ENCODE measurements around the gene CISD3. TPM values are rescaled to one million over a fixed set of nuclear protein-coding genes. Genes with fewer than 3 reads are reported as not detected.

CISD3 gene
- total and polyA plus RNA-seq, 4 donors, result 18.3 to 59.0 (median 30.6) TPM

- Histone ChIP-seq H3K9me3 (ENCODE audit: control insufficient read depth, low read length) (no peaks in the 10 kb centered on the region), H3K27me3 (ENCODE audit: control insufficient read depth in 1 of 2, insufficient read depth in 2 of 2, low read length in 1 of 2) (no peaks in the 10 kb centered on the region), H3K27ac (ENCODE audit: low read depth in 1 of 2, low read length in 2 of 2) (peak overlapping the region in 1 of 2 donors; percentile 84), H3K4me1 (ENCODE audit: control insufficient read depth in 1 of 2, insufficient read depth in 2 of 2, low read length in 2 of 2) (no peaks in the 10 kb centered on the region), H3K36me3 (ENCODE audit: control insufficient read depth in 1 of 2, insufficient read depth in 2 of 2, low read length in 1 of 2) (no peaks in the 10 kb centered on the region), H3K4me3 (ENCODE audit: low read length in 2 of 2) (peak overlapping the region; percentile 39 to 48)
- ATAC-seq (ENCODE audit: low FRiP score) (no peak), DNase-seq (no peak)
- WGBS, 2 donors, result 19 to 21% methylated on average over 14 of the region's 14 CpGs
- intact Hi-C loops (cut with DNase I), result loop anchor here in 1 of 2 donors (2.0 kb wide), 1 partner anchor 23 kb away; no protein-coding TSS in a partner anchor
Observed at GRCh38 chr17:38729368-38729885, 714 bp upstream of the CISD3 start.

- ATAC-seq (ENCODE audit: low FRiP score) (no peak), DNase-seq (peak; percentile 75 to 89)
- Histone ChIP-seq H3K4me1 (ENCODE audit: control insufficient read depth in 1 of 2, insufficient read depth in 2 of 2, low read length in 2 of 2) (no peaks in the 10 kb centered on the region), H3K27me3 (ENCODE audit: control insufficient read depth in 1 of 2, insufficient read depth in 2 of 2, low read length in 1 of 2) (no peaks in the 10 kb centered on the region), H3K4me3 (ENCODE audit: low read length in 2 of 2) (peak overlapping the region; percentile 50 to 69), H3K27ac (ENCODE audit: low read depth in 1 of 2, low read length in 2 of 2) (peak overlapping the region in 1 of 2 donors; percentile 65), H3K9me3 (ENCODE audit: control insufficient read depth, low read length) (no peaks in the 10 kb centered on the region), H3K36me3 (ENCODE audit: control insufficient read depth in 1 of 2, insufficient read depth in 2 of 2, low read length in 1 of 2) (no peaks in the 10 kb centered on the region)
- WGBS, 2 donors, result 14 to 17% methylated on average over 26 to 27 of the region's 27 CpGs
- intact Hi-C loops (cut with DNase I), result loop anchor here in 1 of 2 donors (10.0 kb wide), 1 partner anchor 424 kb away; the partner anchor contains the start of gene PLXDC1
Observed at GRCh38 chr17:38730526-38731379, 612 bp downstream of the CISD3 start.

- no peak overlapping the region for H3K27ac ChIP-seq (ENCODE audit: low read depth in 1 of 2, low read length in 2 of 2)
- intact Hi-C loops (cut with DNase I), result loop anchor here in 1 of 2 donors (10.0 kb wide), 1 partner anchor 423 kb away; the partner anchor contains the start of gene PLXDC1
- no peak overlapping the region for H3K4me3 ChIP-seq (ENCODE audit: low read length in 2 of 2)
- H3K4me1 ChIP-seq (ENCODE audit: control insufficient read depth in 1 of 2, insufficient read depth in 2 of 2, low read length in 2 of 2), result no peaks in the 10 kb centered on the region
- no peaks in the 10 kb centered on the region for H3K36me3 ChIP-seq (ENCODE audit: control insufficient read depth in 1 of 2, insufficient read depth in 2 of 2, low read length in 1 of 2)
- no peak for ATAC-seq (ENCODE audit: low FRiP score)
- H3K9me3 ChIP-seq (ENCODE audit: control insufficient read depth, low read length), result no peaks in the 10 kb centered on the region
- DNase-seq, result peak in 1 of 2 donors; percentile 66
- H3K27me3 ChIP-seq (ENCODE audit: control insufficient read depth in 1 of 2, insufficient read depth in 2 of 2, low read length in 1 of 2), result no peaks in the 10 kb centered on the region
- 65 to 81% methylated on average over 8 of the region's 8 CpGs for WGBS, 2 donors
Observed at GRCh38 chr17:38731526-38732294, 1.6 kb downstream of the CISD3 start.

GRCh38 chr17:38732376-38733281 lies 2.5 kb downstream of the CISD3 start:
- Histone ChIP-seq H3K27me3 (ENCODE audit: control insufficient read depth in 1 of 2, insufficient read depth in 2 of 2, low read length in 1 of 2) (no peaks in the 10 kb centered on the region), H3K4me1 (ENCODE audit: control insufficient read depth in 1 of 2, insufficient read depth in 2 of 2, low read length in 2 of 2) (no peaks in the 10 kb centered on the region), H3K27ac (ENCODE audit: low read depth in 1 of 2, low read length in 2 of 2) (no peak overlapping the region), H3K4me3 (ENCODE audit: low read length in 2 of 2) (no peak overlapping the region), H3K36me3 (ENCODE audit: control insufficient read depth in 1 of 2, insufficient read depth in 2 of 2, low read length in 1 of 2) (no peaks in the 10 kb centered on the region), H3K9me3 (ENCODE audit: control insufficient read depth, low read length) (no peaks in the 10 kb centered on the region)
- whole genome bisulfite sequencing, 2 donors, result 49 to 50% methylated on average over 7 of the region's 7 CpGs
- DNase-seq, result peak in 1 of 2 donors; percentile 43
- intact Hi-C loops (cut with DNase I), result loop anchor here in 1 of 2 donors (10.0 kb wide), 1 partner anchor 422 kb away; the partner anchor contains the start of gene PLXDC1
- no peak for ATAC-seq (ENCODE audit: low FRiP score)

GRCh38 chr17:38733282-38733981 lies 3.3 kb downstream of the CISD3 start:
- no peaks in the 10 kb centered on the region for H3K4me1 ChIP-seq (ENCODE audit: control insufficient read depth in 1 of 2, insufficient read depth in 2 of 2, low read length in 2 of 2)
- no peak for ATAC-seq (ENCODE audit: low FRiP score)
- no peak overlapping the region for H3K27ac ChIP-seq (ENCODE audit: low read depth in 1 of 2, low read length in 2 of 2)
- no peak for DNase-seq
- no peaks in the 10 kb centered on the region for H3K27me3 ChIP-seq (ENCODE audit: control insufficient read depth in 1 of 2, insufficient read depth in 2 of 2, low read length in 1 of 2)
- no peaks in the 10 kb centered on the region for H3K9me3 ChIP-seq (ENCODE audit: control insufficient read depth, low read length)
- H3K36me3 ChIP-seq (ENCODE audit: control insufficient read depth in 1 of 2, insufficient read depth in 2 of 2, low read length in 1 of 2), result peaks cover 0 to 4% of the 10 kb centered on the region in 2 donors
- 66 to 75% methylated on average over 9 of the region's 9 CpGs for WGBS, 2 donors
- H3K4me3 ChIP-seq (ENCODE audit: low read length in 2 of 2), result no peak overlapping the region
- intact Hi-C loops (cut with DNase I), result loop anchor here in 1 of 2 donors (10.0 kb wide), 1 partner anchor 421 kb away; the partner anchor contains the start of gene PLXDC1

- peaks cover 0 to 6% of the 10 kb centered on the region in 2 donors for H3K36me3 ChIP-seq (ENCODE audit: control insufficient read depth in 1 of 2, insufficient read depth in 2 of 2, low read length in 1 of 2)
- WGBS, 2 donors, result 58 to 61% methylated on average over 14 to 15 of the region's 15 CpGs
- no peaks in the 10 kb centered on the region for H3K27me3 ChIP-seq (ENCODE audit: control insufficient read depth in 1 of 2, insufficient read depth in 2 of 2, low read length in 1 of 2)
- no peak overlapping the region for H3K4me3 ChIP-seq (ENCODE audit: low read length in 2 of 2)
- H3K27ac ChIP-seq (ENCODE audit: low read depth in 1 of 2, low read length in 2 of 2), result no peak overlapping the region
- no peak for DNase-seq
- ATAC-seq (ENCODE audit: low FRiP score), result no peak
- intact Hi-C loops (cut with DNase I), result loop anchor here (2.0 to 10.0 kb wide), 2 partner anchors 57 to 421 kb away; partner anchors contain the start of gene PLXDC1 (in 1 of the 2)
- H3K9me3 ChIP-seq (ENCODE audit: control insufficient read depth, low read length), result no peaks in the 10 kb centered on the region
- H3K4me1 ChIP-seq (ENCODE audit: control insufficient read depth in 1 of 2, insufficient read depth in 2 of 2, low read length in 2 of 2), result no peaks in the 10 kb centered on the region
Observed at GRCh38 chr17:38733982-38734973, 4.1 kb downstream of the CISD3 start.
